GM19395 (cell line): ENCODE measurements around the gene KDM5A.
"Not testable (repeated sequence)": the region's sequence is repeated elsewhere in the genome, so short reads cannot be mapped to it uniquely, and the experiment has no call there.

Experiments used
- ATAC-seq: cut with Tn5 transposase; IDR thresholded peaks from one replicate; pipeline ENCODE4 v1.9.1; 2021; ENCODE audit warnings: mild to moderate bottlenecking, moderate library complexity; ENCODE audit not compliant: unreplicated experiment

KDM5A gene

GRCh38 chr12:389142-390096 lies at the start of gene KDM5A:
Gene KDM5A, minus strand, starts transcription at chr12:389320. Its CDS starts 229 bp downstream, at chr12:389091.
- ATAC-seq: peak; percentile 89

GRCh38 chr12:435737-436136 lies 46.6 kb upstream of the KDM5A start:
- not testable (repeated sequence) for ATAC-seq

- ATAC-seq: no peak
Measured at GRCh38 chr12:422526-422925, 33.4 kb upstream of the KDM5A start.

GRCh38 chr12:418432-418831 lies 29.3 kb upstream of the KDM5A start:
- ATAC-seq: no peak

- ATAC-seq: no peak
Measured at GRCh38 chr12:414859-415258, 25.7 kb upstream of the KDM5A start.

- no peak for ATAC-seq
Measured at GRCh38 chr12:402029-402389, 12.9 kb upstream of the KDM5A start.

- ATAC-seq: peak; percentile 98
Measured at GRCh38 chr12:401235-402028, 12.3 kb upstream of the KDM5A start, which contains the start of gene CCDC77. Gene CCDC77, plus strand, starts transcription at chr12:401644. Its CDS starts 7,740 bp downstream, at chr12:409384.

GRCh38 chr12:400828-401227 lies 11.7 kb upstream of the KDM5A start:
- ATAC-seq: no peak

GRCh38 chr12:388541-389141 lies 479 bp downstream of the KDM5A start:
- ATAC-seq: peak; percentile 48

GRCh38 chr12:388012-388411 lies 1.1 kb downstream of the KDM5A start:
- no peak for ATAC-seq

- ATAC-seq: no peak
Measured at GRCh38 chr12:386651-387050, 2.5 kb downstream of the KDM5A start.

GRCh38 chr12:370739-371485 lies 18.2 kb downstream of the KDM5A start:
- not testable (repeated sequence) for ATAC-seq

- ATAC-seq: no peak
Measured at GRCh38 chr12:367972-368371, 21.1 kb downstream of the KDM5A start.

- ATAC-seq: no peak
Measured at GRCh38 chr12:366820-367219, 22.3 kb downstream of the KDM5A start.

GRCh38 chr12:359091-359490 lies 30.0 kb downstream of the KDM5A start:
- ATAC-seq: no peak

- no peak for ATAC-seq
Measured at GRCh38 chr12:356276-356988, 32.7 kb downstream of the KDM5A start.

- not testable (repeated sequence) for ATAC-seq
Measured at GRCh38 chr12:351197-351596, 37.9 kb downstream of the KDM5A start.

- not testable (repeated sequence) for ATAC-seq
Measured at GRCh38 chr12:349625-350024, 39.5 kb downstream of the KDM5A start.

- ATAC-seq: not testable (repeated sequence)
Measured at GRCh38 chr12:343036-343435, 46.1 kb downstream of the KDM5A start.

GRCh38 chr12:337039-337438 lies 52.1 kb downstream of the KDM5A start:
- ATAC-seq: no peak
